ENCODE results near the gene CCDC97. TPM values are rescaled to one million over a fixed set of nuclear protein-coding genes. Genes with fewer than 3 reads are reported as not detected.

CCDC97 gene
- total and polyA plus RNA-seq, 2 of the 8 experiments (the other 6 are each of a cell fraction or from before 2014, with no cell fraction given), result 19.8 to 27.1 TPM

GRCh38 chr19:41373993-41374392 is 64.0 kb downstream of the CCDC97 start:
- Histone ChIP-seq H2AK5ac (ENCODE audit: low read depth, low read length) (no peak overlapping the region), H3K4me3 (ENCODE audit: extremely low read depth in 1 of 4, insufficient read depth in 2 of 4, low read depth in 3 of 4, low read length in 4 of 4) (no peak overlapping the region), H2BK120ac (replicated peaks; ENCODE audit: low read depth, low read length) (no peak overlapping the region), H2BK5ac (ENCODE audit: low read depth, low read length) (no peak overlapping the region), H3K79me2 (ENCODE audit: control insufficient read depth in 1 of 2, insufficient read depth in 2 of 2, low read length in 2 of 2) (no peaks in the 10 kb centered on the region), H3K14ac (ENCODE audit: insufficient read length) (no peak overlapping the region), H3K9ac (replicated peaks in 1 of 4; ENCODE audit: extremely low read depth in 1 of 4, low read depth in 3 of 4, low read length in 3 of 4) (no peak overlapping the region), H3K23me2 (ENCODE audit: low read depth, low read length) (peaks cover 12% of the 10 kb centered on the region), H3K9me3 (ENCODE audit: insufficient read depth in 2 of 2, low read depth in 1 of 2, low read length in 1 of 2) (no peaks in the 10 kb centered on the region), H3K27ac (ENCODE audit: low read depth, low read length) (no peak overlapping the region), H3K23ac (ENCODE audit: insufficient read length) (no peak overlapping the region), H3K4me2 (ENCODE audit: insufficient read depth in 1 of 2, low read depth in 2 of 2, low read length in 2 of 2) (no peak overlapping the region), H3K4me1 (replicated peaks in 1 of 4; ENCODE audit: control insufficient read depth in 3 of 4, insufficient read depth in 4 of 4, low read length in 3 of 4) (peaks cover 0 to 5% (median 4%) of the 10 kb centered on the region in 4 experiments; a peak in 5 of 7 replicates), H3K36me3 (ENCODE audit: control insufficient read depth in 2 of 4, insufficient read depth in 4 of 4, low read length in 3 of 4) (no peaks in the 10 kb centered on the region), H3K27me3 (replicated peaks in 1 of 4; ENCODE audit: control insufficient read depth in 3 of 4, extremely low read depth in 1 of 4, insufficient read depth in 3 of 4, low read length in 3 of 4) (peaks cover 0 to 9% (median 2%) of the 10 kb centered on the region in 4 experiments; a peak in 4 of 7 replicates), H3K18ac (ENCODE audit: extremely low read depth, low read length) (no peak overlapping the region), H3K79me1 (ENCODE audit: low read depth, low read length) (no peaks in the 10 kb centered on the region), H4K91ac (replicated peaks; ENCODE audit: insufficient read length, low read length) (no peak overlapping the region), H4K5ac (ENCODE audit: insufficient read length, low read depth, low read length) (no peak overlapping the region), H2BK20ac (ENCODE audit: low read length) (no peak overlapping the region), H4K20me1 (replicated peaks in 1 of 2; ENCODE audit: control insufficient read depth in 1 of 2, insufficient read depth in 2 of 2, low read length in 2 of 2) (no peaks in the 10 kb centered on the region), H3K56ac (replicated peaks; ENCODE audit: insufficient read length, low read depth, low read length) (no peak overlapping the region), H3K4ac (replicated peaks; ENCODE audit: insufficient read length, low read depth, low read length) (no peak overlapping the region), H4K8ac (ENCODE audit: extremely low read depth, insufficient read depth, low read length) (peak overlapping the region; percentile 28), H2BK15ac (ENCODE audit: low read length) (no peak overlapping the region), H2AFZ (ENCODE audit: low read length) (no peak overlapping the region), H2BK12ac (ENCODE audit: low read depth, low read length) (no peak overlapping the region)
- FAIRE-seq (no peak), DNase-seq (ENCODE audit: low read depth in 1 of 2, low spot score in 2 of 2) (no peak)
- ChIA-PET POLR2A (ENCODE audit: partially characterized antibody) (interaction anchor here (1.5 to 2.2 kb wide), 2 partner anchors 8 to 10 kb away, joined by 3 to 8 read pairs; partner anchors contain the start of gene B9D2), CTCF (ENCODE audit: partially characterized antibody) (interaction anchor here (1.8 kb wide), 1 partner anchor 10 kb away, joined by 4 read pairs; the partner anchor contains the start of gene B9D2)
- no peak for TF ChIP-seq SP4 (IDR thresholded peaks at IDR 0.05; ENCODE audit: low read length)
- no peak for TF ChIP-seq RXRA (IDR thresholded peaks at IDR 0.05; ENCODE audit: insufficient read depth, low read depth, low read length)
- TF ChIP-seq MAFK (IDR thresholded peaks at IDR 0.05; ENCODE audit: low read depth, low read length), result no peak
- TF ChIP-seq KDM1A (IDR thresholded peaks at IDR 0.05; ENCODE audit: borderline replicate concordance, low read length), result no peak
- no peak for TF ChIP-seq MAX (IDR thresholded peaks at IDR 0.05)
- TF ChIP-seq EZH2 (IDR thresholded peaks at IDR 0.05; ENCODE audit: low read depth, low read length, severe bottlenecking), result no peak
- TF ChIP-seq YY1 (IDR thresholded peaks at IDR 0.05; ENCODE audit: low read depth, low read length), result no peak
- no peak for TF ChIP-seq RFX5 (IDR thresholded peaks at IDR 0.05; ENCODE audit: borderline replicate concordance, low read depth, low read length)
- no peak for TF ChIP-seq PHF8 (conservative IDR thresholded peaks at IDR 0.05; ENCODE audit: low read depth, low read length)
- no peak for TF ChIP-seq TAF1 (IDR thresholded peaks at IDR 0.05; ENCODE audit: low read depth, low read length)
- TF ChIP-seq USF2 (IDR thresholded peaks at IDR 0.05; ENCODE audit: low read length), result no peak
- TF ChIP-seq SRF (IDR thresholded peaks at IDR 0.05; ENCODE audit: low read depth, low read length), result no peak
- WGBS, 2 experiments (ENCODE audit: extremely low coverage in 1 of 2, insufficient coverage in 1 of 2, insufficient read length in 1 of 2, insufficient replicate concordance in 2 of 2, low coverage in 1 of 2, low lambda C conversion rate in 2 of 2, missing lambda C conversion rate in 1 of 2), result 92% methylated on average over 12 of the region's 12 CpGs; no CpG with 5 or more reads in 1 of the 2 experiments

Measured in H1 (cell line).